Activated CD8-positive, alpha-beta T cell treated with anti-CD3 and anti-CD28 coated beads for 36 hours (primary cell): ENCODE results near the gene ATP9B. TPM values are rescaled to one million over a fixed set of nuclear protein-coding genes. Genes with fewer than 3 reads are reported as not detected.

ENCODE experiments used
- ATAC-seq: fragments of 200-7000 bp; cut with Tn5 transposase; one replicate; pipeline ENCODE4 v1.10.0; 2021; ENCODE audit warnings: mild to moderate bottlenecking, moderate library complexity
- CTCF ChIA-PET: fragments of 350-600 bp; sonication (Branson Sonifier 250); formaldehyde crosslinking; loops from one replicate; lab custom pipeline; 2021; ENCODE audit warnings: antibody characterized with exemption; lab: Charles Lee
- POLR2A ChIA-PET: fragments of 350-600 bp; sonication (Branson Sonifier 250); formaldehyde crosslinking; loops from one replicate; lab custom pipeline; 2021; ENCODE audit warnings: antibody characterized with exemption; lab: Charles Lee
- DNase-seq: peaks from one replicate; pipeline ENCODE4 v3.0.0-alpha.2; 2020
- H3K27ac Mint-ChIP-seq: one replicate; pipeline ENCODE4 v1.8.0; 2021; ENCODE audit warnings: mild to moderate bottlenecking, mixed read lengths
- H3K27me3 Mint-ChIP-seq: one replicate; pipeline ENCODE4 v1.8.0; 2021; ENCODE audit warnings: mixed read lengths
- H3K36me3 Mint-ChIP-seq: one replicate; pipeline ENCODE4 v1.8.0; 2021; ENCODE audit warnings: low read depth, mixed read lengths
- H3K4me1 Mint-ChIP-seq: one replicate; pipeline ENCODE4 v1.8.0; 2021; ENCODE audit warnings: low read depth, mixed read lengths
- H3K4me3 Mint-ChIP-seq: one replicate; pipeline ENCODE4 v1.8.0; 2021; ENCODE audit warnings: mild to moderate bottlenecking, moderate library complexity, mixed read lengths
- H3K9me3 Mint-ChIP-seq: one replicate; pipeline ENCODE4 v1.8.0; 2021; ENCODE audit warnings: mixed read lengths
- intact Hi-C: fragments of 100-400 bp; cut with micrococcal nuclease; formaldehyde crosslinking; loops from one replicate; pipeline ENCODE4 v1.10.0; 2022
- total RNA-seq, 2 experiments: library from RNA; stranded (reverse); gene quantifications; one replicate each; pipeline ENCODE4 v1.2.3, GENCODE V29; 2021
- TF ChIP-seq, protein P1 (sequence below): fragments of 200-600 bp; IDR thresholded peaks from one replicate; pipeline ENCODE4 v1.8.0; 2022; ENCODE audit warnings: antibody characterized with exemption, mild to moderate bottlenecking

The ATP9B gene
- total RNA-seq, 2 experiments from 2014 or later: 18.9 to 21.1 TPM

- no peak overlapping the region for H3K27ac Mint-ChIP-seq
- DNase-seq (no peak), ATAC-seq (no peak)
- no peaks in the 10 kb centered on the region for H3K9me3 Mint-ChIP-seq
- ChIA-PET POLR2A (no interaction called here), CTCF (no interaction called here)
- H3K36me3 Mint-ChIP-seq: peaks cover 4% of the 10 kb centered on the region
- intact Hi-C loops: no loop called here
- no peaks in the 10 kb centered on the region for H3K27me3 Mint-ChIP-seq
- H3K4me1 Mint-ChIP-seq: peaks cover 3% of the 10 kb centered on the region
- TF ChIP-seq, protein P1, sequence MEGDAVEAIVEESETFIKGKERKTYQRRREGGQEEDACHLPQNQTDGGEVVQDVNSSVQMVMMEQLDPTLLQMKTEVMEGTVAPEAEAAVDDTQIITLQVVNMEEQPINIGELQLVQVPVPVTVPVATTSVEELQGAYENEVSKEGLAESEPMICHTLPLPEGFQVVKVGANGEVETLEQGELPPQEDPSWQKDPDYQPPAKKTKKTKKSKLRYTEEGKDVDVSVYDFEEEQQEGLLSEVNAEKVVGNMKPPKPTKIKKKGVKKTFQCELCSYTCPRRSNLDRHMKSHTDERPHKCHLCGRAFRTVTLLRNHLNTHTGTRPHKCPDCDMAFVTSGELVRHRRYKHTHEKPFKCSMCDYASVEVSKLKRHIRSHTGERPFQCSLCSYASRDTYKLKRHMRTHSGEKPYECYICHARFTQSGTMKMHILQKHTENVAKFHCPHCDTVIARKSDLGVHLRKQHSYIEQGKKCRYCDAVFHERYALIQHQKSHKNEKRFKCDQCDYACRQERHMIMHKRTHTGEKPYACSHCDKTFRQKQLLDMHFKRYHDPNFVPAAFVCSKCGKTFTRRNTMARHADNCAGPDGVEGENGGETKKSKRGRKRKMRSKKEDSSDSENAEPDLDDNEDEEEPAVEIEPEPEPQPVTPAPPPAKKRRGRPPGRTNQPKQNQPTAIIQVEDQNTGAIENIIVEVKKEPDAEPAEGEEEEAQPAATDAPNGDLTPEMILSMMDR: no peak
- no peak overlapping the region for H3K4me3 Mint-ChIP-seq
These were observed 154.2 kb downstream of the ATP9B start for GRCh38 chr18:79223431-79223830.

GRCh38 chr18:79224381-79224780 lies 155.2 kb downstream of the ATP9B start:
- Mint-ChIP-seq H3K36me3 (peaks cover 4% of the 10 kb centered on the region), H3K27ac (no peak overlapping the region), H3K4me1 (peaks cover 3% of the 10 kb centered on the region), H3K4me3 (no peak overlapping the region), H3K27me3 (no peaks in the 10 kb centered on the region), H3K9me3 (no peaks in the 10 kb centered on the region)
- CTCF ChIA-PET: no interaction called here
- intact Hi-C loops: no loop called here
- no peak for DNase-seq
- ATAC-seq: no peak
- TF ChIP-seq, protein P1: no peak
- POLR2A ChIA-PET: no interaction called here

GRCh38 chr18:79227621-79228020 lies 158.4 kb downstream of the ATP9B start:
- ChIA-PET POLR2A (no interaction called here), CTCF (no interaction called here)
- DNase-seq: no peak
- H3K27ac Mint-ChIP-seq: no peak overlapping the region
- H3K4me3 Mint-ChIP-seq: no peak overlapping the region
- TF ChIP-seq, protein P1: no peak
- no peak for ATAC-seq
- intact Hi-C loops: no loop called here
- no peaks in the 10 kb centered on the region for H3K9me3 Mint-ChIP-seq
- H3K27me3 Mint-ChIP-seq: no peaks in the 10 kb centered on the region
- peaks cover 4% of the 10 kb centered on the region for H3K36me3 Mint-ChIP-seq
- H3K4me1 Mint-ChIP-seq: peaks cover 3% of the 10 kb centered on the region

GRCh38 chr18:79229431-79229830 lies 160.2 kb downstream of the ATP9B start:
- intact Hi-C loops: no loop called here
- H3K4me1 Mint-ChIP-seq: peaks cover 3% of the 10 kb centered on the region
- H3K27me3 Mint-ChIP-seq: no peaks in the 10 kb centered on the region
- no peak overlapping the region for H3K27ac Mint-ChIP-seq
- TF ChIP-seq, protein P1: no peak
- H3K4me3 Mint-ChIP-seq: no peak overlapping the region
- H3K36me3 Mint-ChIP-seq: peaks cover 4% of the 10 kb centered on the region
- H3K9me3 Mint-ChIP-seq: no peaks in the 10 kb centered on the region
- DNase-seq: no peak
- CTCF ChIA-PET: interaction anchor here (1.0 kb wide), 1 partner anchor 353 kb away, joined by 3 read pairs; no protein-coding TSS in a partner anchor
- ATAC-seq: no peak
- POLR2A ChIA-PET: no interaction called here

- H3K27ac Mint-ChIP-seq: no peak overlapping the region
- no peaks in the 10 kb centered on the region for H3K9me3 Mint-ChIP-seq
- H3K4me3 Mint-ChIP-seq: no peak overlapping the region
- ChIA-PET POLR2A (no interaction called here), CTCF (no interaction called here)
- TF ChIP-seq, protein P1: no peak
- DNase-seq (no peak), ATAC-seq (no peak)
- no peaks in the 10 kb centered on the region for H3K4me1 Mint-ChIP-seq
- no peaks in the 10 kb centered on the region for H3K27me3 Mint-ChIP-seq
- intact Hi-C loops: no loop called here
- no peaks in the 10 kb centered on the region for H3K36me3 Mint-ChIP-seq
These were observed 165.2 kb downstream of the ATP9B start for GRCh38 chr18:79234438-79234837.
